D341Med (cell line): Measurements from ENCODE around the gene DCUN1D2.
"Not testable (repeated sequence)": the region's sequence is repeated elsewhere in the genome, so short reads cannot be mapped to it uniquely, and the experiment has no call there.

Experiments used
- DNase-seq: peaks from one replicate; pipeline ENCODE4 v3.0.0; 2012; ENCODE audit warnings: low spot score

Gene DCUN1D2

DNA sequence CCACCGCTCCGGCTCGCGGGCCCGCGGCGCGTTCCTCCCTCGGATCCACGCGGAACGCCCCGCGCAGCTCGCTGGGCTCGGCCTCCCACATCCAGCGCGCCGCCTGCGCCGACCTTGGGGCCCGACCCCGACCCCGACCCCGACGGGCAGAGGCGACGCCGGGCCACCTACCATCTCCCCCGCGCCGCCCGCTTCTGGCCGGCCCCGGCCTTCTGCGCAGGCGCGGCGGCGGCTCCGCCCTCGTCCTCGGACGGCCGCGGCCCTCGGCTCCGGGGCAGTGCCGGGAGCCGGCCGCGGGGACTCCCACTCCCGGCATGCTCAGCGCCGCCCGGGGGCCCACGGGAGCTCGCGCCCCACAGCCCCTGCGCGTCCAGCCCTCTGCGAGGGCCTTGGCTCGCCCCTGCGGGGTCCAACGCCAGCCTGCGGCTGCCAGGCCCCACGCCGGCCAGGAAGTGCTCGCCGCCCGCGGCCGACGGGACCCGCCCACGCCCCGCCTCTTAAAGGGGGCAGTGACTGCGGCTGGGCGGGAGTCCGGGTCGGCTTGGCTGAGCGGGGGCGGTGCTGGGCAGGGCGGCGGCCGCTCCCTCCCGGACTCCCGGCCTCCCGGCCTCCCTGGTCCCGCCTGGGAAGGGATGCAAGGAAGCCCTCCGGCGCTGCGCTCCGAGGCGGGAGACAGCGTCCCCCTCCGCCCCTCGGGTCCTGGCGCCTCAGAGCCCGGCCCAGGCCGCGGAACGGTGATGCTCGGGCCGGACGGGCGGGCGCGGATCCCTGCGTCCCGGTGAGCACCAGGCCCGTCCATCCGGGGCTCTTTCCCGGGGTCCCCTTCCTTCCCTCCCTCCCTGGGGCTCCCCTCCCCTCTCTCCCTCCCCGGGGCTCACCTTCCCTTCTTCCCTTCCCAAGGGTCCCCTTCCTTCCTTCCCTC, at the start of gene DCUN1D2:
Gene DCUN1D2 (minus strand): TSS at position 216 of the 922 bp plus-strand sequence. CDS start 42 bp downstream, at position 174.
- DNase-seq: peak; percentile 98

DNA sequence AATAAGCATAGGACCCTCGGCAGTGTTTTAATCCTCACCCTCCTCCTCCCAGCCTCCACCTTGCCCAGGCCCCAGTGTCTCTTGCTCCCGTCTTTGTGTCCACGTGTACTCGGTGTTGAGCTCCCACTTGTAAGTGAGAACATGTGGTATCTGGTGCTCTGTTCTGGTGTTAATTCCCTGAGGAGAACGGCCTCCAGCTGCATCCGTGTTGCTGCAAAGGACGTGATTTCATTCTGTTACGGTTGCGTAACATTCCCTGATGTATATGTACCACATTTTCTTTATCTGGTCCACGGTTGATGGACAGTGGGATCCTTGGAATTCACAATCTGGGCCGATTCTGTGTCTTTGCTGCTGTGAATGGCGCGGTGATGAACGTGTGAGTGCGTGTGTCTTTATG, 49.3 kb upstream of the DCUN1D2 start:
- no peak for DNase-seq

DNA sequence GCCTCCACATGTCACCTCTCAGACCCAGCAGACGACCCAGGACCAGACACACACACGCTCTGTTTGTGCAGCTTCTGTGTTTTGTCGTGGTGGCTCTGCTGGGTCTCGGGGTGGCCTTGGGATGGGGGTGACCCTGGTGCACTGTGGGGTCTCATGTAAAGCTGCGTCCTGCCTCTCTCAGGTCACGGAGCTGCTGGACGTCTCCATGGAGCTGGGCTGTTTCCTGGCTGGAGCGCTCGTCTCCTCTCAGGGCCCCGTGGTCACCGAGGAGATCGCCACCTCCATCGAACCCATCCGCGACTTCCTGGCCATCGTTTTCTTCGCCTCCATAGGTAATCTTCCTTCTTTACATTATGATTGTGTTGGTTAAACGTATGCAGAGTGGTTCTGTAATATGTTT, 48.7 kb upstream of the DCUN1D2 start:
- no peak for DNase-seq

DNA sequence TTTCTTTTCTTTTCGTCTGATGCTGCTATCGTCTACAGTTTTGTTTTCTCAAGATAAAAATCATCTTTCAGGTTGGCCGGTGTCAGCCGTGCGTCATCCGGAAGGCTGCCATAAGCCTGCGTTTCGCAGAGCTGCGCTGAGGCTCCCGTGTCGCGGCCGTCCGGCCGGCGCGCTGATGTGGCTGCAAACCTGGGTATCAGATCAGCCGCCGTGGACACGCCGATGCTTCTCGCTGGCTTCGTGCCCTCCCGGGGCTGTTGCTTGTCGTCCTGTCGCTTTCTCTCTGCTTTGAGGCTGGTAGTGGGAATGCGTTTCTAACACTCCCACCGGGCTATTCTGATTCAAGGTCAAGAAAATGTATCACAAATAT, 48.2 kb upstream of the DCUN1D2 start:
- no peak for DNase-seq

DNA sequence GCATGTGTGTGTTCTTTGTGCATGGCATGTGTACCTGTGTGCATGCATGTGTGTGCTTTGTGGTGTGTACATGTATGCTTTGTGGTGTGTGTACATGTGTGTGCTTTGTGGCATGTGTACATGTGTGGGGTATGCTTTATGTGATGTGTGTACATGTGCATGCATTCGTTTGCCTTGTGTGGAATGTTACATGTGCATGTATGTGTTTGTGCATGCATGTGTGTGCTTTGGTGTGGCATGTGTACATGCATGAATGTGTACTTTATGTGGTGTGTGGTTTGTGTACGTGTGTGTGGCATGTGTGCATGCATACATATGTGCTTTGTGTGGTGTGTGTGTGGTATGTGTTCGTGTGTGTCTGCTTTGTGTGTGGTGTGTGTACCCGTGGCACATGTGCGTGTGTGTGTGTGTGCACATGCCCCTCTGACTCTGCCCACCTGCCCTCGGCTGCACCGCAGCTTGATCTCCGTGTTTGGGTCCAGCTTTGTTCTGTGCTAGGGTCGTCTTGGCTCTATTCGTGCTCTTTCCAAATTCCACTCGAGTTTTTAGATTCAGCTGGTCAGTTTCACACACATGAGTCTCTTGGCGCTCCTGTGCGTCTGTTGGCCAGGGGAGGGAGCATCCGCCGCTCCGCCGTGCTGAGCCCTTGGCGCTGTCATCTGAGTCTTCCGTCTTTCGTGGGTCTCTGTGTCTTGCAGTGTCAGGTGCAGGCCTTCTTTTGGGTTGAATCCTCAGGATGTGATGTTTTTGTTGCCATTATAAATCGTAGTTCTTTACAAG, 47.6 kb upstream of the DCUN1D2 start:
- no peak for DNase-seq

DNA sequence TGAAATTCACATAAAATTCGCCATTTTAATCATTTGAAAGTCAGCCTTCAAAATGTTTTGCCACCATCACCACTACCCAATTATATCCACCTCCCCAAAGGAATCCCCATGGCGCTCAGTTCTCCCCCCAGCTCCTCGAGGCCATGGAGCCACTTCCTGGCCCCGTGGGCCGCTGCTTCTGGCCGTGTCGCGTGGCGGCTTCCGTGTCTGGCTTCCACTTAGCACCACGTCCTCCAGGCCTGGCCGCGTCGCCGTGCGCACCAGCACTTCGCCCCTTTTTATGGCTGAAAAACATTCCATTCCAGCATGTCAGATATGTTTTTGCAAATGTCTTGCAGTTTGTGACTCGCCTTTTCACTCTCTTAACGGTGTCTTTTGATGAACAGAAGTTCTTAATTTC, 46.7 kb upstream of the DCUN1D2 start:
- no peak for DNase-seq

DNA sequence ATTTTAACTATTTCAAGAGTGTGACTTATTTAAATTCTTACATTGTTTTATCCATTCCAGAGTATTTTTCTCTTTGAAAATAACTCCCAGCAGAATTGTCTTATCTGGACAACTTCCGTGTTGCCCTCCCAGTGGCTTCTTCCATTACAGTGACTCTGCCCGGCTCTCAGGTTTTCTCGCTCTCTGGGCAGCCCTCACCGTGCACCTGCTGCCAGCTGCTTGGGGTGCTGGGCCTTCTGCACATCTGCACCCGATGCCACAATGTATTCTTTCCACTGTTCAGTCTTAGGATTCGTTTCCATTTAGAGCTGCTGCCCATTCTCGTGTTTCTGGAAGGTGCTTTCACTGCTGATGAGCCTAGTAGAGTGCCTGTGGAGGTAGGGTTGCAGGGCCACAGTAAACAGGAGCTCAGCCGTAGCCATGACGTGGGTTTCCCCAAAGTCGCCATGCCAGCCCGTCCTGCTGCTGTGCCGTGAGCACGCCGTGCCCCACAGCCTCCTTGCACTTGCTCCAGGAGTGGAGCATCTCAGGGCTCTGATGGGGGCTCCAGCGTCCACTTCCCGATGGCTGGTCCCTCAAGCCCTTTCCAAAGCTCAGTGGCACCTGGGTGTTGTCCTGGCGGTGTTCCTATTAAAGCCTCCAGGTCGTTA, 46.1 kb upstream of the DCUN1D2 start:
- no peak for DNase-seq

DNA sequence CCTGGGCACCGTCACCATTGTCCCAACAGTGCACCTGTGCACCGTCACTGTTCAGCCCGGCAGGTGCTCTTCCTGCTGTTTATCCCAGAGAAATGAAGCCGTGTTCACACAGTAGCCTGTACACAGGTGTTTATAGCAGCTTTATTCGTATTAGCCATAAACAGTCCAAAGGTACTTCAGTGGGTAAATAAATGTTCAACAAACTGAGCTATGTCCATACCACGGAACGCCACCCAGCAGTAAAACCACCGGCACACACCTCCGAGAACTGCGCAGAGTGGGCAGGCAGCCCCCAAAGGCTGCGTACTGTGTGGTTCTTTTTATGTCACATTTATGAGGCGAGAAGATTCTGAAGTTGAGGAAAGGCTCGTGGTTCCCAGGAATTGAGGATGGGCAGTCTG, 44.9 kb upstream of the DCUN1D2 start:
- DNase-seq: no peak

DNA sequence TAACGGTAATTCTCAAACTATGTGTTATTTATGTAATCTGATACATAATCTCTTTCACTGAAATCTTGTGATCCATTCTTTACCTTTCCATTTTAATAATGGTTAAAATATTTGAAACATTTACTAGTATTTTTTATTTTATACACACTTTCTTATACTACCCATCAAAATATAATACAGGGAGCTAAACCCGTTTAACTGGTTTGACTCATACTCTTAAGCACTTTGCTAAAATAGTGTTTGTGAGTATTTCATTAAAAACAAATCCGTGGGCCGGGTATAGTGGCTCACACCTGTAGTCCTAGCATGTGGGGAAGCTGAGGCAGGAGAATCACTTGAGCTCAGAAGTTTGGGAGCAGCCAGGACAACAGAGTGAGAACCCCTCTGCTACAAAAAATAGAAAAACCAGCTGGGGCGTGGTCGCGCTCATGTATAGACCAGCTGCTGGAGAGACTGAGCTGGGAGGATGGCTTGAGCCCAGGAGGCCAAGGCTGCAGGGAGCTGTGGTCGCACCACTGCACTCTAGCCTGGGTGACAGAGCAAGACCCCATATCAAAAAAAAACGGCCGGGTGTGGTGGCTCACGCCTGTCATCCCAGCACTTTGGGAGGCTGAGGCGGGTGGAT, 43.8 kb upstream of the DCUN1D2 start:
- no peak for DNase-seq

DNA sequence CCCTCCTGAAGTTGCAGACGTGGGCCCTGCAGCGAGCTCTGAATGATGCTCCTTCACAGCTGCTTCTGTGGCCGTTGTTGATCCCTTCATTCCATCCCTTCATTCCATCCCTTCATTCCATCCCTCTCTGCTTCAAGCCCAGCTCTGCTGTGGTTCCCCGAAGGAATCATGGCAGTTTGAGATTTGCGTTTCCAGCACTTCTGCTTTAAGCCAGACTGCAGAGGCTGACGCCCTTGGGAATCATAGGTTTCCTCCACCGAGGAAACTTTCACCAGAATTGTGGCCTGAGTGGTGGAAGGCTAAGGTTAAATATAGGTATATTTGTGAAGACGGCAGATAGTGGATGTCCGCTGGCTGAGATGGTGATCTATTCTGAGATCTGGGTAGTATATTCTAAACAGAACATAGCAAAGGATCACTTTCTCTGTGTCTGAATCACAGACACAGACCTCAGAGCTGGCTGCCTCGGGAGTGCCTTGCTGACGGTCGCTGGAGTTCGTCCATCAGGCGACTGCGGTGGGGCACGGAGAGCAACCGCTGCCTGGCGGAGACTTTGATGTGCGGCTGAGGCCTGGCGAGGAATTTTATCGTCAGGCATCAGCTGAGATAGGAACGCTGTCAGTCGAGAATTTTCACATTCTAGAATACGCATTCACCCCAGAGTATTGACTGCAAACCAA, 42.8 kb upstream of the DCUN1D2 start:
- no peak for DNase-seq

DNA sequence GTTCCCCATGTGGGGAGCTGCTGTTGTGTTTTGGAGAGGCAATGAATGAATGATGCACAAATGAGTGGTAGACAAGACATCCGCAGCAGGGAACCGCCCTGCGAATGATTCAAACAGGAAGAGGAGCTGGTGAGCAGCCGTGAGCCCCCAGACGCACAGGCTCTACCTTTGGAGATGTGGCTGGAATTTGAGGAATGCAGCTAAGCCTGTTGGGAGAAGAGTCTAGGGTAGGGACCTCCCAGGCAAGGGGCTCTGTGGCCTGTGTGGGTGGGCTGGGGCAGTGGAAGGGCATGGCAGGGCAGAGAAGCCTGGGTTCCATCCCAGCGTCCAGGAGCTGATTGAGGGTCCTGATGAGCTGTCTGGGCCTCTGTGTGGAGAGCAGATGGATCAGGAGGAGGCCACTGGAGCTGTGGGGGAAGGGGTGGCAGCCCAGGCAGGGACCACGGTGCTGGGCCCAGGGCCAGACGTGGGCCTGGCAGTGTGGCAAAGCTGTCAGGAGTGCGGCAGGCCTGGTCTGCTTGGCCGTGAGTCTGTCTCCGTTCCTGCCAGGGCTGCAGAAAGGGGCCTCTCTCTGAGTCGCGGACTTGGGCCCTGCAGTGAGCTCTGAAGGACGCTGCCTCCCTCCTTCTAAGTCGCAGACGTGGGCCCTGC, 41.8 kb upstream of the DCUN1D2 start:
- no peak for DNase-seq

DNA sequence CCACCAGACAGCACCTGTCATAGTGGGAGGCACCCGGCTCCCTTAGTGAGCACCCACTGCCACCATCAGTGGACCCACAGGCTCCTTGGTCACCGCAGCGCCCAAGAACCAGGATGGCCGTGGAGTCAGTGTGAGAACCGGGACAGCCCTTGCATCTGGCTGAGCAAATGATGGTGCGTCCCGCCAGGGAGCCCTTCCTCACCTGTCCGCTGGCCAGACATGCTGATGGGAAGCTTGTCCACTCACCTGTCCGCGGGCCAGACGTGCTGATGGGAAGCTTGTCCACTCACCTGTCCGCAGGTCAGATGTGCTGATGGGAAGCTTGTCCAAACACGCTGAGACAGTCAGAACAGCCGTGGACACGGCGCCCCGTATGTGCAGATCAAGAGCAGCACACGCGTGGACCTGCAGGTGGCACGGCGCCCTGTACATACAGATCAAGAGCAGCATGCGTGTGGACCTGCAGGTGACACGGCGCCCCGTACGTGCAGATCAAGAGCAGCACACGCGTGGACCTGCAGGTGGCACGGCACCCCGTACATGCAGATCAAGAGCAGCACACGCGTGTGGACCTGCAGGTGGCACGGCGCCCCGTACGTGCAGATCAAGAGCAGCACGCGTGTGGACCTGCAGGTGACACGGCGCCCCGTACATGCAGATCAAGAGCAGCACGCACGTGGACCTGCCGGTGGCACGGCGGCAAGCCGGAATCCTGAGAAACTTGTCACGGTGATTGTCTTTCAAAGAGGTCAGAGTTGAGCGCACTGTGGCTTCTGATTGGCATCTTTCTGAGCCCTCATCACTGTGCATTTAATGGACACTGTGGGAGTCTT, 40.7 kb upstream of the DCUN1D2 start:
- DNase-seq: no peak

DNA sequence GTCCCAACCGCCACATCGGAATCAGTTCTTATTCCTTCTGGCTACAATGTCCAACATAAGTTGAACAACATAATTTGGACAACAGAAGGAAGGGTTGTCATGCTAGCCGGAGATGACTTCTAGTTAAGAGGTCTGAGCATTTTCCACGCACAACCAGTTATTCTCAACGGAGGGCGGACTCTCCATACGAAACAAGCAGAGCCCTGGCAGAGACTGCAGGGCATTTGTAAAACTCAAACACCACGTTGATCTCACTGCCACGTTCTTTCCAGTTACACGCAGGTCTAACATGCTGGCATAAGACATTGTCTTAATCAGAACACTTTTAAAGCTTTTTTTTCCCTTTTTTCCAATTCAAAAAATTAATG, 38.3 kb upstream of the DCUN1D2 start:
- DNase-seq: no peak

DNA sequence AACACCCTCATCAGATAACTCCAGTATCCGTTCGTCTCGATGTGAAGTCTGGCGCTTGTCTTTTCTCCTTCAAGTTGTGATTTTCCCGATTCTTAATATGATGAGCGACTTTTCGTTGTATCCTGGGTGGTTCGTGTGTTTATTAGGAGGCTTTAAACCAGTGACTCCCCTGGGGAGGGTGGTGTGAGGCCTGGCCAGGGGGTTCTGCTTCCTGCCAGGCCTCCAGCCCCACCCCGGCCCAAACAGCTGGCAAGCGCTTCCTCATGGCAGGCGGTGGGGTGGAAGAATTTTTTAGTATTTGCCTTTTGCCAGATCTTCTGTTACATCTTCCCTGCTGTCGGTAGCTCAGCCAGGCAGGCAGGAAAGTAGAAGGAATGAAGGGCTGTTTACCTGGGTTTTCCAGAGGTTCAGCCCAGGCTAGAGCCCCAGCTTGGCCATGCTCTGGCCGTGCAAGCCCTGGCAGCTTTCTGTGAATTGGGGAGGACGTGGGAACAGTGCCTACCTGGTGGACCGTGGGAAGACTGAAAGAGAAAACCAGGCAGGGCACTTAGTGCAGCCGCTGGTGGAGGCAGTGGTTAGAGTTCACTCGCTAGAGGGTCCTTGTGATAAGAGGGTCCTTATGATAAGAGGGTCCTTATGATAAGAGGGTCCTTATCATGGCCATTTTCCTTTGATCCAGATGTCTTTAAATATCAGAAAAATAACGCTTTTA, 37.7 kb upstream of the DCUN1D2 start:
- DNase-seq: no peak

DNA sequence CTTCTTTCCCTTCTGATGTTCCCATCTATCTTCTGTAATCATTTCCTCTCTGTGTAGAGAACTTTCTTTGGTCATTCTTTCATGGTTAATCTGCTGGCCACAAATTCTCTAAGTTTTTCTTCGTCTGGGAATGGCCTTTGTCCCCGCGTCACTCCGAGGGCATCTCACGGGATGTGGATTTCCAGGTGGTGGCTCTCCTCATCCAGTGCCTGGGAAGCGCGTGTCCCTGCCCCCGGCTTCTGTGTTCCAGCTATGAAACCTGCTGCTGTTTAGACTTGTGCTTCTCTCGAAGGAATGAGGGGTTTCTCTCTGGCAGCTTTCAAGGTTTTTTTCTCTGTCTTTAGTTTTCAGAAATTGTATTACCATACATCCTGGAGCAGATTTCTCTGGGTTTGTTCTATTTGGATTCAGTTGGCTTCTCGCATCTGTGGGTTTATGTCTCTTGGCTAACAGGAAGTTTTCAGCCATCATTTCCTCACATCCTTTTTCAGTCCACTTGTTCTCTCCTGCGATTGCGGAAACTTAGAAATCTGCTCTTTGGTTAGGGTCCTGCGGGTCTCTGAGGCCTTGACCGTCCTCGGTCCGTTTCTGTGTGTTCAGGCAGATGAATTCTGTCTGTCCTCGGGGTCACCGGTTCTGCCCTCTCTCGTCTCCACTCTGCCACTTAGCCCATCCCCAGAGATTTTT, 36.9 kb upstream of the DCUN1D2 start:
- no peak for DNase-seq

DNA sequence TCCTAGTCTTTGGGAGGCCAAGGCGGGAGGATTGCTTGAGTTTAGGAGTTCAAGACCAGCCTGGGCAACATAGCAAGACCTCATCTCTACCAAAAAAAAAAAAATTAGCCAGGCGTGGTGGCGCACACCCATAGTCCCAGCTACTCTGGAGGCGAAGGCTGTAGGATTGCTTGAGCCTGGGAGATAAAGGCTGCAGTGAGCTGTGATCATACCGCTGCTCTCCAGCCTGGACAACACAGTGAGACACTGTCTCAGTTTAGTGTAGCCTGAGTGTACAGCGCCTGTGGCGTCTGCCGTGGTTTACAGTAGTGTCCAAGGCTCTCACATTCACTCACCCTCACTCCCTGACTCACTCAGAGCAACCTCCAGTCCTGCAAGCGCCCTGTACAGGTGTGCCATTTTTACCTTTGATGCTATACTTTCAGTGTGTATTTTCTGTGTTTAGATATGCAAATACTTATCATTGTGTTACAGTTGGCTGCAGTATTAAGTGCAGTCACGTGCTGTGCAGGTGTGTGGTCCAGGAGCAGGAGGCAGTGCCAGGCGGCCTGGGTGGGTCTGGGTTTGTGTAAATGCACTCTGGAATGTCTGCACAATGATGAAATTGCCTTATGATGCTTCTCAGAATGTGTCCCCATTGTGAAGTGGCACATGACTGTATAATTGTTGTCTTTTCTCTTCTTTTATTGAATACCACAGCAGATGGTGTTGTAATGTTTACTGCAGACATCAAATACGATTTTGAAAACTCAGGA, 36.1 kb upstream of the DCUN1D2 start:
- DNase-seq: no peak

DNA sequence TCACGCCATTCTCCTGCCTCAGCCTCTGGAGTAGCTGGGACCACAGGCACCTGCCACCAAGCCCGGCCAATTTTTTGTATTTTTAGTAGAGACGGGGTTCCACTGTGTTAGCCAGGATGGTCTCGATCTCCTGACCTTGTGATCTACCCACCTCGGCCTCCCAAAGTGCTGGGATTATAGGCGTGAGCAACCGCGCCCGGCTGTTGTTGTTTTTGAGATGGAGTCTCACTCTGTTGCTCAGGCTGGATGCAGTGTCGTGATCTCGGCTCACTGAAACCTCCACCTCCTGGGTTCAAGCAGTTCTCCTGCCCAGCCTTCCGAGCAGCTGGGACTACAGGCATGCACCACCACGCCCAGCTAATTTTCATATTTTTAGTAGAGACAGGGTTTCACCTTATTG, 31.9 kb upstream of the DCUN1D2 start:
- DNase-seq: not testable (repeated sequence)

DNA sequence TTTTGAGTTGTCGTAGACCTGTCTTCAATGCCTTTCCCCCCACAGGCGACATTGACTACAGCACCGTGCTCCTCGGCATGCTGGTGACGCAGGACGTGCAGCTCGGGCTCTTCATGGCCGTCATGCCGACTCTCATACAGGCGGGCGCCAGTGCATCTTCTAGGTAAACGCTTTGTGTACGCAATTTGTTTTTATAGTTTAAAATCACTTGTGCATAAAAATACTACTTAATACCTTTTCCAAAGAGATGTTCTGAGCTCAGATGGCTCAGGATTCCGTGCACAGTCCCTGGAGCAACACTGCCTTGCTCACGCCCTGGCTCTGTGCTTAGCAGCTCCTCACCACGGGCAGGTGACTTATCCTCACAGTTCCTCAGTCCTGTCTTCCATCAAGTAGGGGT, 30.1 kb upstream of the DCUN1D2 start:
- no peak for DNase-seq
